T-helper 1 cell treated with Interleukin-12 subunit alpha and Interleukin-12 subunit beta and Interleukin-4 antibody, amounts not matched to agents 30 ng/mL and 1 ng/mL, for 36 hours (primary cell): ENCODE results near the gene BTRC. TPM values are rescaled to one million over a fixed set of nuclear protein-coding genes. Genes with fewer than 3 reads are reported as not detected.

Experiments
- intact Hi-C: fragments of 100-400 bp; cut with micrococcal nuclease; formaldehyde crosslinking; loops from one replicate; pipeline ENCODE4 v1.15.1; 2024
- total RNA-seq: library from RNA; stranded (reverse); gene quantifications from 2 replicates; pipeline ENCODE4 v1.2.3, GENCODE V29; 2022

BTRC gene
- total RNA-seq, 1 donor from 2014 or later, result 14.8 TPM

GRCh38 chr10:101564490-101564991, 210.6 kb downstream of the BTRC start:
- intact Hi-C loops, result no loop called here

- intact Hi-C loops, result no loop called here
Observed at GRCh38 chr10:101565370-101565900, 211.5 kb downstream of the BTRC start.

- intact Hi-C loops, result no loop called here
Observed at GRCh38 chr10:101565936-101566332, 212.0 kb downstream of the BTRC start.

- intact Hi-C loops, result no loop called here
Observed at GRCh38 chr10:101566333-101567164, 212.6 kb downstream of the BTRC start.

- intact Hi-C loops, result no loop called here
Observed at GRCh38 chr10:101567165-101568006, 213.4 kb downstream of the BTRC start.

- intact Hi-C loops, result no loop called here
Observed at GRCh38 chr10:101568054-101568745, 214.2 kb downstream of the BTRC start.

GRCh38 chr10:101569323-101569621, 215.3 kb downstream of the BTRC start:
- intact Hi-C loops, result loop anchor here (1.0 kb wide), 1 partner anchor 216 kb away; no protein-coding TSS in a partner anchor

GRCh38 chr10:101569622-101570427, 215.9 kb downstream of the BTRC start:
- intact Hi-C loops, result loop anchor here (1.0 kb wide), 8 partner anchors 18 to 409 kb away; partner anchors contain the start of genes DPCD and POLL

- intact Hi-C loops, result loop anchor here (1.0 kb wide), 7 partner anchors 18 to 409 kb away; partner anchors contain the start of genes DPCD and POLL
Observed at GRCh38 chr10:101570428-101571270, 216.7 kb downstream of the BTRC start.

GRCh38 chr10:101571271-101571925, 217.4 kb downstream of the BTRC start:
- intact Hi-C loops, result no loop called here

GRCh38 chr10:101572126-101572525, 218.2 kb downstream of the BTRC start:
- intact Hi-C loops, result no loop called here

- intact Hi-C loops, result no loop called here
Observed at GRCh38 chr10:101572785-101573184, 218.8 kb downstream of the BTRC start.

GRCh38 chr10:101573885-101574753, 220.2 kb downstream of the BTRC start:
- intact Hi-C loops, result no loop called here

GRCh38 chr10:101575091-101575490, 221.1 kb downstream of the BTRC start:
- intact Hi-C loops, result no loop called here

GRCh38 chr10:101575580-101576210, 221.7 kb downstream of the BTRC start:
- intact Hi-C loops, result no loop called here

GRCh38 chr10:101576211-101576863, 222.4 kb downstream of the BTRC start:
- intact Hi-C loops, result no loop called here
